CD4-positive, alpha-beta T cell treated with Interferon gamma for 1 hour (primary cell): ENCODE data around the gene LIMS4.
"Not testable (repeated sequence)": the region's sequence is repeated elsewhere in the genome, so short reads cannot be mapped to it uniquely, and the experiment has no call there.

ENCODE experiments used
- DNase-seq: peaks from one replicate; pipeline ENCODE4 v3.0.0-alpha.2; 2020

Gene LIMS4

GRCh38 chr2:110472171-110473058, at the start of gene LIMS4:
LIMS4 (minus strand) TSS chr2:110472816; CDS start chr2:110472778, 38 bp downstream.
- DNase-seq, result not testable (repeated sequence)

GRCh38 chr2:110499755-110500377, 27.2 kb upstream of the LIMS4 start:
- DNase-seq, result not testable (repeated sequence)

GRCh38 chr2:110496027-110496426, 23.4 kb upstream of the LIMS4 start:
- DNase-seq, result not testable (repeated sequence)

GRCh38 chr2:110494488-110494887, 21.9 kb upstream of the LIMS4 start:
- not testable (repeated sequence) for DNase-seq

GRCh38 chr2:110488991-110489390, 16.4 kb upstream of the LIMS4 start:
- not testable (repeated sequence) for DNase-seq

- DNase-seq, result not testable (repeated sequence)
Measured at GRCh38 chr2:110482697-110483096, 10.1 kb upstream of the LIMS4 start.

GRCh38 chr2:110481200-110481599, 8.6 kb upstream of the LIMS4 start:
- not testable (repeated sequence) for DNase-seq

- DNase-seq, result not testable (repeated sequence)
Measured at GRCh38 chr2:110480084-110480483, 7.5 kb upstream of the LIMS4 start.

- not testable (repeated sequence) for DNase-seq
Measured at GRCh38 chr2:110477370-110477769, 4.8 kb upstream of the LIMS4 start.

- DNase-seq, result not testable (repeated sequence)
Measured at GRCh38 chr2:110476952-110477351, 4.3 kb upstream of the LIMS4 start.

- not testable (repeated sequence) for DNase-seq
Measured at GRCh38 chr2:110475627-110476359, 3.2 kb upstream of the LIMS4 start.

GRCh38 chr2:110474898-110475297, 2.3 kb upstream of the LIMS4 start:
- DNase-seq, result not testable (repeated sequence)

- not testable (repeated sequence) for DNase-seq
Measured at GRCh38 chr2:110473059-110473358, 393 bp upstream of the LIMS4 start.

GRCh38 chr2:110468921-110469320, 3.7 kb downstream of the LIMS4 start:
- DNase-seq, result not testable (repeated sequence)

- DNase-seq, result not testable (repeated sequence)
Measured at GRCh38 chr2:110465312-110465711, 7.3 kb downstream of the LIMS4 start.

- not testable (repeated sequence) for DNase-seq
Measured at GRCh38 chr2:110462458-110462857, 10.2 kb downstream of the LIMS4 start.

- not testable (repeated sequence) for DNase-seq
Measured at GRCh38 chr2:110460318-110460717, 12.3 kb downstream of the LIMS4 start.

- DNase-seq, result not testable (repeated sequence)
Measured at GRCh38 chr2:110457214-110457590, 15.4 kb downstream of the LIMS4 start.

GRCh38 chr2:110456291-110457213, 16.1 kb downstream of the LIMS4 start:
- not testable (repeated sequence) for DNase-seq

GRCh38 chr2:110455080-110455670, 17.4 kb downstream of the LIMS4 start:
- not testable (repeated sequence) for DNase-seq

- DNase-seq, result not testable (repeated sequence)
Measured at GRCh38 chr2:110450951-110451350, 21.7 kb downstream of the LIMS4 start.
